ENCODE measurements around the gene RGS6.
A peak's percentile ranks its signal among the peaks of the same experiment; 100 is the strongest.

The RGS6 gene

DNA sequence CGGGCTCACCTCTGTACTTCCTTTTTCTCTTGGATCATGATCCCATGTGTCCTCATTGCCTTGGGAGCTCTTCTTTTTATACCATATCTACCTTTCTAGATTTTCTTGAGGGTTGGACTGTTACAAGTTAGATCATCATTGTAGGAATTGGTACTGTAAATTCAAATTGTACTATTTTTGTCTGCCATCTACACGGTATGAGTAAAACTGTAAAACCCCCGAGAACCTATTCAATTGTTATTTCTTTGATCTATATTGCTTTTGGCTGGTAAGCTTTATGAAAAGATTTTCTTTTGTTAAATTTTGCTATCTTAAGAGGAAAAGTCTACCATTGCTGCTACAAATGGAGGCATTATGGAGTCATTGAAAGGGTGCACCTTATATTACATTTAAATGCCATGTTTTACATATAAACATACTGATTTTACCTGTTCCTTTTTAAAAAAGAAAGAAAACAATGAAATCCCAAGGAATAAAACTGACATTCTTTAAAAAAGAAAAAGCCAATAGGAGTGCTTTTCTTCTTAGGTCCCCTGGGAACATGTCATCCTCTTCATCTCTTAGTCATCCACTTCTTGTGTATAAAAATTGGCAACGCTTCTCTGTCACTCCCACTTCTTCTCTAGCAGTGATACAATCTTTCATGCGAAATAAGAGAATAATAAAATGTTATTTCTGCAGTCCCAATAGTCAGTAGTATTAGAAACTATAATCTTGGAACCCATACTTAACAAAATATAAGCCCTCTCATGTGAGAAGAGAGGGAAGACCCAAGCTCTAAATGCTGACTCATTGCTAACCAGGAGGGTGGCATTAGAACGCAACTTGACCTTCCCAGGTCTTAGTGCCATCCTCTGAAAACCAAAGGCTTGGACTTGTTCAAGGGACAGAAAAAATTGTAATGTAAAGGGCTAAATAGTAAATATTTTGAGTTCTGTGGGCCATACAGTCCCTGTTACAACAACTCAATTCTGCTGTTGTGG lies 20.4 kb downstream of the RGS6 start:
- TF ChIP-seq, protein P1, sequence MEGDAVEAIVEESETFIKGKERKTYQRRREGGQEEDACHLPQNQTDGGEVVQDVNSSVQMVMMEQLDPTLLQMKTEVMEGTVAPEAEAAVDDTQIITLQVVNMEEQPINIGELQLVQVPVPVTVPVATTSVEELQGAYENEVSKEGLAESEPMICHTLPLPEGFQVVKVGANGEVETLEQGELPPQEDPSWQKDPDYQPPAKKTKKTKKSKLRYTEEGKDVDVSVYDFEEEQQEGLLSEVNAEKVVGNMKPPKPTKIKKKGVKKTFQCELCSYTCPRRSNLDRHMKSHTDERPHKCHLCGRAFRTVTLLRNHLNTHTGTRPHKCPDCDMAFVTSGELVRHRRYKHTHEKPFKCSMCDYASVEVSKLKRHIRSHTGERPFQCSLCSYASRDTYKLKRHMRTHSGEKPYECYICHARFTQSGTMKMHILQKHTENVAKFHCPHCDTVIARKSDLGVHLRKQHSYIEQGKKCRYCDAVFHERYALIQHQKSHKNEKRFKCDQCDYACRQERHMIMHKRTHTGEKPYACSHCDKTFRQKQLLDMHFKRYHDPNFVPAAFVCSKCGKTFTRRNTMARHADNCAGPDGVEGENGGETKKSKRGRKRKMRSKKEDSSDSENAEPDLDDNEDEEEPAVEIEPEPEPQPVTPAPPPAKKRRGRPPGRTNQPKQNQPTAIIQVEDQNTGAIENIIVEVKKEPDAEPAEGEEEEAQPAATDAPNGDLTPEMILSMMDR (IDR thresholded peaks at IDR 0.05; ENCODE audit: low read depth, low read length, missing control alignments): no peak
- no peak for DNase-seq (ENCODE audit: low read depth)
- no peak overlapping the region for H3K4me3 ChIP-seq (ENCODE audit: low read depth, low read length)

DNA sequence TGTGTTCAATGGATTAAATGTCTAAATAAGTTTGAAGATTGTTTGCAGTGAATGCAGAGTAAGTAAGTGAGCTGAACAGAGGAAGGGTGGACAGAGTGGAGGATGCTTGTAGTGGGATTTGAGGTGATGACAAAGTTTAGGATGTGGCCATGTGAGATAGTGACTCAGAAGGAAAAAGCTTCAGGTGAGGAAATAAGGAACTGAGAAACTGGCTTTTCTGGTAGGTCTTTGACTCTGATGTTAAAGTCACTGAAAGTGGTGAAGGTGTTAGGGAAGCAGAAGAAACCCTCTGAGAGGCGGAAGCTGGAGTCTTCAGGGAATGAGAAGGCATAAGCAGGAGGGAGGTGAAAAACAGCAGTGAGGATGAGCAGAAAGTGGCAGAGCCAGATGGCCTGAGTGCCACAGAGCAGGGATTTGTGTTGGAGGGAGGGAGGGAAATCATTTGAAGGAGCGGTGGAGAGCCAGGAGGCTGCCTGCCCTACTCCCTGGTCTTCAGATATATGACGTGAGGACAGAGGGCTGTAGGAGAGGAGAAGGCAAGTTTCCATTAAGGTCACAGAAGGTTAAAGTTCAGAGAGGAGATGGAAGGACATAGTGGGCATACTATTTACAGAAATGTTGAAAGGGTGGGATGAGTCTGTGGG lies 24.8 kb downstream of the RGS6 start:
- TF ChIP-seq, protein P1 (IDR thresholded peaks at IDR 0.05; ENCODE audit: low read depth, low read length, missing control alignments): no peak
- peak; percentile 68 for DNase-seq (ENCODE audit: low read depth)
- H3K4me3 ChIP-seq (ENCODE audit: low read depth, low read length): no peak overlapping the region; the same call in 1 of the 2 replicates

DNA sequence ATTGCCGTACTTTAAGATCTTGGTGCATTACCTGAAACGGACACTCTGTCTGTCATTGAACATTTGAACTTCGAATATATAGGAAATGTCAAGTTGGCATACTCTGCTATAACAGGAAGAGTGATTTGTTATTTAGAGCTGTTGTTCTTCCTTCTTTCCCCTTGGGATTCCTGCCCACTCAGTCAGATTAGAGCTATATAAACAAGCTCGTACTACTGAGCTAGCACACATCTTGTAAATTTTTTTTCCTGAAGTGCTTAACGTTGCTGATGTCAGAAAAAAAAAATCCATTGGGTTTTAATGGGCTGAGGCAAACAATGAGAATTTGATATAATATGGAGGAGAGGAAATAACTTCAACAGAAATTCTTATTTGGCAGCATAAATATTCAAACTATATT lies 26.8 kb downstream of the RGS6 start:
- DNase-seq (ENCODE audit: low read depth): no peak
- TF ChIP-seq, protein P1 (IDR thresholded peaks at IDR 0.05; ENCODE audit: low read depth, low read length, missing control alignments): no peak
- no peak overlapping the region for H3K4me3 ChIP-seq (ENCODE audit: low read depth, low read length)

DNA sequence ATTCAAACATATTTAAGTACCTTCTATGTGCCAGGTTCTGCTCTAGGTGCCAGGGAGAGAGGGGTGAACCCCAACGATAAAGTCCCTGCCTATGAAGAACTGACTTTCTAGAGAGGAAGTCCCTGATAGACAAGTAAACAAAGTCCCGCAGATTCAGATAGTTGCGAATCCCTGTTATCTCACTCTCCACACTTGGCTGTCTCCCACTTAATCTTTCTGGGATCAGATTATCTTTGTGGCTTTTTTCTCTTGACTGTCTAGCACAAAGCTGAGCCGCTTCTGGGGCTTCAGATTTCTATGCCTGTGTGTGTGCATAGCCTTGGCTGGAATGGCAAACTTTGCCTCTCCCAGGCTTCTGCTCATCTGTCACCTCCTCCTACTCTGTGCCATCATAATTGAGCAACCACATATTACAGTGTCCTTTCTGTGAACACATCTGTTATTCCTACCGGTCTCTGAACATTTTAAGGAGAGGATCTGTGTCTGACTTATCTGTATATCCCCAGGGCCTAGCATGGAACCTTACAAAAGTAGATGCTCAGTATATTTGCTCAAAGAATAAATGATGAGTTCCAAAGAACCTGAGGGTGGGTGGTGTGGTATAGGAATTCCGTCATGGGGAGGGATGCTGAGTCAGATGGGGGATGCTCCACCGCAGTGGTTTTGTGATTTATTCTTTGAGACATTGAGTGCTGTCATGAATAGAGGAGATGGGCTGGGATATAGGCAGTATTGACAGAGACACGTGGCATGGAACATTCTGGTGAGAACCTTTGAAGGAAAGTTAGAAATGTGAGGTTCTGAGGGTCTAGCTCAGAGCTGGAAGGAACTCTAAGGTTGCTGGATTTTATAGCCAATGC lies 28.5 kb downstream of the RGS6 start:
- no peak for DNase-seq (ENCODE audit: low read depth)
- TF ChIP-seq, protein P1 (IDR thresholded peaks at IDR 0.05; ENCODE audit: low read depth, low read length, missing control alignments): no peak
- H3K4me3 ChIP-seq (ENCODE audit: low read depth, low read length): no peak overlapping the region

DNA sequence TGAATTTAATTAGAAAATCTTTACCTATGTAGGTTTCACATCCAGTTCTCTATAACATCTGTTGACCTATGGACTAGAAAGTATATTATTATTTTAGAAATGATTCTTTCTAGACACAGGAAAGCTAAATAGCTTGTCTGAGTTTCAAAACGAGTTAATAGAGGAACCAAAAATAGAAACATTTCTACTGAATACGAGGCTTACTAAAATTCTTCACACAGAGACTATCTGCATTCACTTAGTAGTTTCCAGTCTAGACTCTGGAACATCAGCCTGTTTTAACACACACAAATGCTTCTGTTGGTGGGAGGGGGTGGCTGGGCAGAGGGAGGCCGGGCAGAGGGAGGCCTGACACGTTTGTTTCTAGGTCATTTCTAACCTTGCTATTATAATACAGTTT lies 29.7 kb downstream of the RGS6 start:
- no peak overlapping the region for H3K4me3 ChIP-seq (ENCODE audit: low read depth, low read length)
- TF ChIP-seq, protein P1 (IDR thresholded peaks at IDR 0.05; ENCODE audit: low read depth, low read length, missing control alignments): no peak
- DNase-seq (ENCODE audit: low read depth): no peak

DNA sequence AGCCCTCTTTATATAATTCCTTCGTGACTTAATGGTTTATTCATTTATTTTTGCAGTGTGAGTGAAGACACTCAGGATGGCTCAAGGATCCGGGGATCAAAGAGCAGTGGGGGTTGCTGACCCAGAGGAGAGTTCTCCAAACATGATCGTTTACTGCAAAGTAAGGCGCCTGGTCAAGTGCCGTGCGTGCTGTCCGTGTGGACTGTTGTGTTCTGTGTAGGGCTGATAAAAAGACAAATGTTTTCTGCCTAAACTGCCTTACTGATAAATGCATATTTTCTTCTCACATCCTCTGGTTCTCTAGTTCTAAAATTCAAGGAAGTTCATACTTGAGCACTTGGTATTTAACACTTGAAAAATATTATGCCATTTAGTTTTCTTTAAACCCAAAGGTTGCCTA lies 32.5 kb downstream of the RGS6 start:
- TF ChIP-seq, protein P1 (IDR thresholded peaks at IDR 0.05; ENCODE audit: low read depth, low read length, missing control alignments): no peak
- DNase-seq (ENCODE audit: low read depth): no peak
- H3K4me3 ChIP-seq (ENCODE audit: low read depth, low read length): no peak overlapping the region

All from GM12864 (cell line).